ENCODE results near the gene STX8.
"Not testable (repeated sequence)": the region's sequence is repeated elsewhere in the genome, so short reads cannot be mapped to it uniquely, and the experiment has no call there.

Gene STX8

DNA sequence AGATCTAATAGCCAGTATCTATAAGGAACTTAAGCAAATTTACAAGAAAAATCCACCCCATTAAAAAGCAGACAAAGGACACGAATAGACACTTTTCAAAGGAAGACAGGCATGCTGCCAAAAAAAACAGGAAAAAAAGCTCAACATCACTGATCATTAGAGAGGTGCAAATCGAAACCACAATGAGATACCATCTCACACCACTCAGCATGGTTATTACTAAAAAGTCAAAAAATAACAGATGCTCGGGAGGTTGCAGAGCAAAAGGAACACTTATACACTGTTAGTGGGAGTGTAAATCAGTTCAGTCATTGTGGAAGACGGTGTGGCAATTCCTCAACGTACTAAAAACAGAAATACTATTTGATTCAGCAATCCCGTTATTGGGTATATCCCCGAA, 9.6 kb downstream of the STX8 start:
- in situ Hi-C loops (cut with HindIII; ENCODE audit: low pct_ligation_motif_present, low pct_unique_long_range_greater_than_20kb, low sequenced_read_pairs): no loop called here
- no peak for DNase-seq

DNA sequence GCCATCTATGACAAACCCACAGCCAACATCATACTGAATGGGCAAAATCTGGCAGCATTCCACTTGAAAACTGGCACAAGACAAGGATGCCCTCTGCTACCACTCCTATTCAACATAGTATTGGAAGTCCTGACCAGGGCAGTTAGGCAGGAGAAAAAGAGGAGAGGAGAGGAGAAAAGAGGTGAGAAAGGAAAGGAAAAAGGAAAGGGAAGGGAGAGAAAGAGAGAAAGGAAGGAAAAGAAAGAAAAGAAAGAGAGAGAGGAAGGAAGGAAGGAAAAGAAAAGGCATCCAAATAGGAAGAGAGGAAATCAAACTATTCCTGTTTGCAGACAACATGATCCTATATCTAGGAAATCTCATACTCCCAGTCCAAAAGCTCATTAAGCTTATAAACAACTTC, 11.5 kb downstream of the STX8 start:
- in situ Hi-C loops (cut with HindIII; ENCODE audit: low pct_ligation_motif_present, low pct_unique_long_range_greater_than_20kb, low sequenced_read_pairs): no loop called here

DNA sequence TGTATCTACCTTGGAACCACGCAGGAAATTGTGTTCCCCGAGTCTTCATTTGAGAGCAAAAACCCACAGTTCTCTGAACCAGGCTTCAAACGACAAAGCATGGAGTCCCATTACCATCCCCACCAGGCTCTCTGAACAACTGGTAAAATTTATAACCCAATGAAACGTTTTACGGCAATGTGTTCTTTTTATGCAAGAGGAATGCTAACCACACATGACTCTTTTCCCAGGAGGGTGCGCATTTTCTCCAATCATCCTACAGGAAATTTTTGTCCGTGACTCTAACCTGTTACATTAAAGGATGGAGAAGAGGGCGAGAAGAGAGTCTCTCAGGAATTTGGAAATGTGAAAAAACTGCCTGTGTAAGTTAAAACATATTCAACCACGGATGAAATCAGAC, 17.8 kb downstream of the STX8 start:
- in situ Hi-C loops (cut with HindIII; ENCODE audit: low pct_ligation_motif_present, low pct_unique_long_range_greater_than_20kb, low sequenced_read_pairs): no loop called here
- DNase-seq: no peak

More for the DNA sequence above, 11.5 kb downstream of the STX8 start:
- no peak for DNase-seq

GRCh38 chr17:9557161-9557755, 18.4 kb downstream of the STX8 start:
- DNase-seq: no peak
- in situ Hi-C loops (cut with HindIII; ENCODE audit: low pct_ligation_motif_present, low pct_unique_long_range_greater_than_20kb, low sequenced_read_pairs): no loop called here

- DNase-seq: peak; percentile 78
These were observed 20.9 kb downstream of the STX8 start for GRCh38 chr17:9554715-9555114.

DNA sequence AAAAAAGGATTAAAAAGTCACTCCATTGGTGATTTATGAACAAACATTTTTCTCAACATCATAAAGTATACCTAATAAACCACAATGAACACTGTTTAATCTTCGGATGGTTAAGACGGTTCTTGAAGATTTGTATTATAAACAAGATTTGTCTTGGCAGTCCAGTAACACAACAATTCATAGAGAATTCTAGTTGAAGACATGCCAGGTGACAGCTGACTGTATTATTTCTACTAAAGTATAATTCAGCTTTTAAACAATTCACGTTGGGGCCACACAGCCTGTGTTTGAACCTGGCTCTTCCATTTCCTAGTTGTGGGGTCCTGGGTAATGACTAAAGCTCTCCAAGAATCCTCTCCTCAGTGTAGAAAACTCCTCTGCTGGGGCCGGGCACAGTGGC, 22.0 kb downstream of the STX8 start:
- no peak for DNase-seq
- in situ Hi-C loops (cut with HindIII; ENCODE audit: low pct_ligation_motif_present, low pct_unique_long_range_greater_than_20kb, low sequenced_read_pairs): no loop called here

More at GRCh38 chr17:9554715-9555114, 20.9 kb downstream of the STX8 start:
- in situ Hi-C loops (cut with HindIII; ENCODE audit: low pct_ligation_motif_present, low pct_unique_long_range_greater_than_20kb, low sequenced_read_pairs): not testable (repeated sequence)

DNA sequence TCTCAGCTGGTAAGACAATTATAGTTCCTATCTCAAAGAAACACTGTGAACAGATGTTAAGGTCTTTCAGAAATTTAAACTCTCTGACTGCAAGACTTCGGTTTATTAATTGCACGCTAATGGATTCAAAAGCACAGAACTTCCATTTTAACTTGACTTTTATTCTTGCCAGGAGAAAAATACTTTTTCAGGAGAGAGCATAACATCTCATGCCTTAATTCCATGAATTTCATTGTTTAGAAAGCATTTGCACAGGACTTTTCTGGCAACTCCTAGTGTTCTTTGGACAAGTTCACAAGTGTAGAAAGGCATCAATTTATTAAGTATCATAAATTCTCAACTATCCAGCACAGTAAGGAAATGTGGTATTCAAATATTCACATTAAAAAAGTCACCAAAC, 22.4 kb downstream of the STX8 start:
- DNase-seq: no peak
- in situ Hi-C loops (cut with HindIII; ENCODE audit: low pct_ligation_motif_present, low pct_unique_long_range_greater_than_20kb, low sequenced_read_pairs): no loop called here

- no peak for DNase-seq
- in situ Hi-C loops (cut with HindIII; ENCODE audit: low pct_ligation_motif_present, low pct_unique_long_range_greater_than_20kb, low sequenced_read_pairs): no loop called here
These were observed 26.4 kb downstream of the STX8 start for GRCh38 chr17:9549215-9549614.

DNA sequence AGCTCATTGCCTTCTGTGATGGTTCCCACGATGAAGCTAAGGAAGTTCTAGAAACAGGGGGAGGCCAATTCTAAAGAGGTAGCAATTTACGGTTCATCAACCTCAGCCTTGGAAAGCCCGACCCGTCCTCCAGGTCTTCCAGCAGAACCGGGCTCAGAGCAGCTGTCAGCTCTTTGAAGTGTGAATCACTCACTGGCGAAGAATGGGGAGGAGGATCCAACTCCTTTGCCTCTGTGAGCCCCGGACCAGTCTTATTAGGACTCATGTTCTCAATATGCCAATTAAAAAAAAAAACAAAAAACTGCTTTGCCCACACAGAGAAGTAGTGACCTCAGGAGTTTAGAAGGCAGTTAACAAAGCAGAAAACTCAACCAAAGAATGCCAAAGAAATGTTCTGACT, 31.4 kb downstream of the STX8 start:
- in situ Hi-C loops (cut with HindIII; ENCODE audit: low pct_ligation_motif_present, low pct_unique_long_range_greater_than_20kb, low sequenced_read_pairs): no loop called here
- no peak for DNase-seq

- in situ Hi-C loops (cut with HindIII; ENCODE audit: low pct_ligation_motif_present, low pct_unique_long_range_greater_than_20kb, low sequenced_read_pairs): no loop called here
- no peak for DNase-seq
These were observed 33.9 kb downstream of the STX8 start for GRCh38 chr17:9541718-9542117.

- no peak for DNase-seq
These were observed 37.0 kb downstream of the STX8 start for GRCh38 chr17:9538626-9539025.

GRCh38 chr17:9537177-9537776, 38.3 kb downstream of the STX8 start:
- in situ Hi-C loops (cut with HindIII; ENCODE audit: low pct_ligation_motif_present, low pct_unique_long_range_greater_than_20kb, low sequenced_read_pairs): no loop called here
- DNase-seq: no peak

More at GRCh38 chr17:9538626-9539025, 37.0 kb downstream of the STX8 start:
- in situ Hi-C loops (cut with HindIII; ENCODE audit: low pct_ligation_motif_present, low pct_unique_long_range_greater_than_20kb, low sequenced_read_pairs): no loop called here

GRCh38 chr17:9536061-9536460, 39.6 kb downstream of the STX8 start:
- in situ Hi-C loops (cut with HindIII; ENCODE audit: low pct_ligation_motif_present, low pct_unique_long_range_greater_than_20kb, low sequenced_read_pairs): no loop called here

DNA sequence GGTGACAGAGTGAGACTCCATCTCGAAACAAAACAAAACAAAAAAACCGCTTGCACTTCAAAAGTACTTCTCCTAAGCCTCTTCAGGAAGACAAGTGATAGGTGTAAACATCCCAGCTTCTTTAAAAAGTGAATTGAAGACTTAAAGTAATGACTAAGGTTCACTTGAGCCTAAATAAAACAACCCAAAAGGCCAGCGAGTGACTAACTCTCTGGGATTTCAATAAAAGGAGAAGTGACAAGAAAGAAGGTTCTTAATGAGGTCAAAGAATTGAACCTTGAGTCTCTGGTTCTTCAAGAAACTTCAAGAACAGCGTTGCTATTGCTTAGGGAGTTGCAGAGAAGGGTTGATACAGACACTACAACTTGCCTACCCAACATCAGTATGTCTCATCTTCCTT, 42.2 kb downstream of the STX8 start:
- in situ Hi-C loops (cut with HindIII; ENCODE audit: low pct_ligation_motif_present, low pct_unique_long_range_greater_than_20kb, low sequenced_read_pairs): no loop called here
- DNase-seq: no peak

More at GRCh38 chr17:9536061-9536460, 39.6 kb downstream of the STX8 start:
- no peak for DNase-seq

GRCh38 chr17:9532715-9533114, 42.9 kb downstream of the STX8 start:
- DNase-seq: no peak
- in situ Hi-C loops (cut with HindIII; ENCODE audit: low pct_ligation_motif_present, low pct_unique_long_range_greater_than_20kb, low sequenced_read_pairs): no loop called here

DNA sequence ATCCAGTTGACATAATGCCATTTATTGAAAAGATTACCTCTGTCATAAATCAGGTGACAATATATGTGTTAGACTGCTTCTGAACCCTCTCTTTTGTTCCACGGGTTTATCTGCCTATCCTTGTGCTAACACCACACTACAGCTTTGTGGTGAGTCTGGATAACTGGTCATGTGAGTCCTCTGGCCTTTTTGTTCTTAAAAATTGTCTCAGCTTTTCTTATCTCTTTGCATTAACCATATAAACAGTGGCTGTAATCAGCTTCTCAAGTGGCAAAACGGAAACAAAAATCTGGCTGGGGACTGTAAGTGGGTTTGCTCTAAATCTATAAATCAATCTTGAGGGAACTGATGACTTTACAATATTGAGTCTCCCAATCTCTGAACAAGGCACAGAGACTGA, 44.6 kb downstream of the STX8 start:
- in situ Hi-C loops (cut with HindIII; ENCODE audit: low pct_ligation_motif_present, low pct_unique_long_range_greater_than_20kb, low sequenced_read_pairs): no loop called here
- DNase-seq: no peak

DNA sequence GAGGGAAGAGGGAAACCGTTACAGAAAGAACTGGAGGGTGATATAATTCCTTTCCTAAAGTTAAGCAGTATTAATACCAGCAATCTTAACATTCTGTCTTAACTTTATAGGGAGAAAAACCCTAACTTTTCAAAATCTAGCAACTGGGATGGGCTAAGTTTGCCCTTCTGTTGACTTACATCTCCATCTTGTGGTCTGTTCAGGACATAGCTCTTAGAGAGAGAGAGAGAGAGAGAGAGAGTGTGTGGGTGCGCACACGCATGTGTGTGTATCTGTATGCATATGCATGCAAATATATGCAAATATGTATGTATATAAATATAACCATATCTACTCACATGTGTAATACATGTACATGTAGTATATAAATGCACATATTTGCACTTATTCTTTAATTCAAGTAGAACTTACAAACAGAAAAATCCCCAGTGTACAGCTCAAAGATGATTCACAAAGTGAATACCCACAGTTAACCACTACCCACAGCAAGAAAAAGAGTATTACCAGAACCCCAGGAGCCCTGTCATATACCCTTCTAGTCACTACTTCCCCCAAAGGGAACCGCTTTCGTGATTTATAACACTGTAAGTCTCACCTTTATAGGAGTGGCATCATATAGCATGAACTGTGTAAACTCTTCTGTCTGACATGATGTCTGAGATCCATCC, 46.5 kb downstream of the STX8 start:
- peak; percentile 40 for DNase-seq
- in situ Hi-C loops (cut with HindIII; ENCODE audit: low pct_ligation_motif_present, low pct_unique_long_range_greater_than_20kb, low sequenced_read_pairs): no loop called here

DNA sequence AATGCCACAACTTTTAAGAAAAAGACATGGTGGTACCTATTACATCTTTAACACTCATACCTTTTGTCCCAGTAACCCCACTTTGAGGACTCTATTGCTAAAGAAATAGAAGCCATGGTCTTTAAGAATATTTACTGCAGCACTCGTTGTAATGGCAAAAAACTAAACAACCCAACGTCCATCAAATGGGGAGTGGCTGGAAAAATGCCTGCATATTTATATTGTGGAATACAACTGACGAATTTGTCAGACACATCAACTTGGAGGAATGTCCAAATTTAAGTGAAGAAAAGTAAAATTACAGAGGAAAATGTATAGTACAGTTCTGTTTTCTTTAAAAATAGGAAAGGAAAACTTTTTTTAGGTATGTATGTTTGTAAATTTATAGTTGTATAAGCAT, 47.8 kb downstream of the STX8 start:
- in situ Hi-C loops (cut with HindIII; ENCODE audit: low pct_ligation_motif_present, low pct_unique_long_range_greater_than_20kb, low sequenced_read_pairs): no loop called here
- DNase-seq: no peak

GRCh38 chr17:9522074-9522473, 53.5 kb downstream of the STX8 start:
- peak; percentile 53 for DNase-seq
- in situ Hi-C loops (cut with HindIII; ENCODE audit: low pct_ligation_motif_present, low pct_unique_long_range_greater_than_20kb, low sequenced_read_pairs): loop anchor here (25.0 kb wide), 1 partner anchor 385 kb away; no protein-coding TSS in a partner anchor

GRCh38 chr17:9521062-9521461, 54.6 kb downstream of the STX8 start:
- no peak for DNase-seq
- in situ Hi-C loops (cut with HindIII; ENCODE audit: low pct_ligation_motif_present, low pct_unique_long_range_greater_than_20kb, low sequenced_read_pairs): loop anchor here (25.0 kb wide), 1 partner anchor 384 kb away; no protein-coding TSS in a partner anchor

Measured in ACHN (cell line).